ENCODE measurements around the gene UGT1A6.

Gene UGT1A6

DNA sequence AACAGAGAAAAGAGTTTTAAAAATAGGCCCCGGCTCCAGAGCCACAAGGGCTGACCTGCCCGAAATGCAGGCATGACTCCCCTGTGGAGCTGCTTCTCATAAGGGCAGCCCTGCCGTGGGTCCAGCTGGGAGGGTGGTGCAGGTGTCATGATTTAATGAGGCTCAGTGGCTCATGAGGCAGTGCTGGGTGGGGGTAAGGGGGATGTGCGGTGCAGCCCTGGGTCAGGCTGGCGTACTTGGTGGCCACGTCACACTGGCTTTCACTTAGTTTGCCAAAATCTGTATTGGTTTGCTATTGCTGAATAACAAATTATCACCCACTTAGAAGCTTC lies 128.1 kb downstream of the UGT1A6 start:
- DNase-seq (ENCODE audit: low spot score), result no peak

DNA sequence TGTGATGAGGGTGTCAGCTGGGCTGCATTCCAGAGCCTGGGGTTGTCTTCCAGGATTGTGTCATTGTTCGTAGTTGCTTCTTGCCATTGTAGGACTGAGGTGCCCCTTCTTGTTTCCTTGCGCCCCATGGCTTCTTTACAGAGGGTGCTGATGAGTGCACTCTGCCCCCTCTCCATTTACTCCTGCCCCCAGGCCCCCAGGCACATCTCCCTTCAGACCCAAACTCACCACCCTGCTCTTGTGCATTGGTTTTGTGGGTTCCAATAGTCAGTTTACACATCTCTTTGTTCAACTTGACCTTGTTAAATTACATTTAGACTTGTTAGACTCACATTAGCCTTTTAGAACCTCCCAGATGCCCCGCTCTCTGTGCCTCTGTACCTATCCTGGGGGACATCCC lies 128.5 kb downstream of the UGT1A6 start:
- no peak for DNase-seq (ENCODE audit: low spot score)

GRCh38 chr2:233821709-233822100 lies 129.0 kb downstream of the UGT1A6 start:
- DNase-seq (ENCODE audit: low spot score), result no peak

- no peak for DNase-seq (ENCODE audit: low spot score)
Observed at GRCh38 chr2:233822101-233822771, 129.5 kb downstream of the UGT1A6 start.

Measured in CD4-positive, alpha-beta T cell treated with Interleukin-6 at 100 ng/mL for 8 hours (primary cell).